ENCODE results near the gene MTRF1. TPM values are rescaled to one million over a fixed set of nuclear protein-coding genes. Genes with fewer than 3 reads are reported as not detected.

MTRF1 gene
- total RNA-seq, 1 donor from 2014 or later, result 17.2 TPM

GRCh38 chr13:41307884-41308640 is 44.7 kb upstream of the MTRF1 start:
- no peak for DNase-seq (ENCODE audit: low spot score in 2 of 2, unreplicated experiment in 2 of 2)
- no peaks in the 10 kb centered on the region for H3K27me3 Mint-ChIP-seq (ENCODE audit: low read depth)
- H3K4me1 Mint-ChIP-seq, result peaks cover 11% of the 10 kb centered on the region

GRCh38 chr13:41306271-41307145 is 43.1 kb upstream of the MTRF1 start:
- peaks cover 6% of the 10 kb centered on the region for H3K4me1 Mint-ChIP-seq
- H3K27me3 Mint-ChIP-seq (ENCODE audit: low read depth), result no peaks in the 10 kb centered on the region
- no peak overlapping the region for H3K27ac Mint-ChIP-seq
- H3K9me3 Mint-ChIP-seq, result no peaks in the 10 kb centered on the region
- H3K36me3 Mint-ChIP-seq, result no peaks in the 10 kb centered on the region
- no peak for DNase-seq (ENCODE audit: low spot score in 2 of 2, unreplicated experiment in 2 of 2)
- no peak overlapping the region for H3K4me3 Mint-ChIP-seq
- no peak for TF ChIP-seq CTCF (IDR thresholded peaks at IDR 0.05; ENCODE audit: unreplicated experiment)

More at GRCh38 chr13:41307884-41308640, 44.7 kb upstream of the MTRF1 start:
- no peak overlapping the region for H3K4me3 Mint-ChIP-seq
- no peaks in the 10 kb centered on the region for H3K36me3 Mint-ChIP-seq
- H3K9me3 Mint-ChIP-seq, result no peaks in the 10 kb centered on the region
- TF ChIP-seq CTCF (IDR thresholded peaks at IDR 0.05; ENCODE audit: unreplicated experiment), result no peak
- H3K27ac Mint-ChIP-seq, result no peak overlapping the region

- Mint-ChIP-seq H3K36me3 (no peaks in the 10 kb centered on the region), H3K27ac (no peak overlapping the region), H3K4me1 (no peaks in the 10 kb centered on the region), H3K9me3 (no peaks in the 10 kb centered on the region), H3K27me3 (ENCODE audit: low read depth) (no peaks in the 10 kb centered on the region), H3K4me3 (no peak overlapping the region)
- no peak for DNase-seq (ENCODE audit: low spot score in 2 of 2, unreplicated experiment in 2 of 2)
- no peak for TF ChIP-seq CTCF (IDR thresholded peaks at IDR 0.05; ENCODE audit: unreplicated experiment)
These were observed 41.2 kb upstream of the MTRF1 start for GRCh38 chr13:41304551-41304950.

- Mint-ChIP-seq H3K4me1 (no peaks in the 10 kb centered on the region), H3K27me3 (ENCODE audit: low read depth) (no peaks in the 10 kb centered on the region), H3K27ac (no peak overlapping the region), H3K36me3 (no peaks in the 10 kb centered on the region), H3K9me3 (no peaks in the 10 kb centered on the region), H3K4me3 (no peak overlapping the region)
- DNase-seq (ENCODE audit: low spot score in 2 of 2, unreplicated experiment in 2 of 2), result no peak
- no peak for TF ChIP-seq CTCF (IDR thresholded peaks at IDR 0.05; ENCODE audit: unreplicated experiment)
These were observed 39.4 kb upstream of the MTRF1 start for GRCh38 chr13:41302743-41303142.

GRCh38 chr13:41299316-41300094 is 36.1 kb upstream of the MTRF1 start:
- Mint-ChIP-seq H3K27me3 (ENCODE audit: low read depth) (no peaks in the 10 kb centered on the region), H3K27ac (no peak overlapping the region), H3K4me1 (no peaks in the 10 kb centered on the region), H3K4me3 (no peak overlapping the region), H3K36me3 (no peaks in the 10 kb centered on the region), H3K9me3 (peaks cover 7% of the 10 kb centered on the region)
- TF ChIP-seq CTCF (IDR thresholded peaks at IDR 0.05; ENCODE audit: unreplicated experiment), result no peak
- DNase-seq (ENCODE audit: low spot score in 2 of 2, unreplicated experiment in 2 of 2), result no peak
